GM12864 (cell line): Measurements from ENCODE around the gene POU2F1.

Experiments used
- DNase-seq: peaks from one replicate; pipeline ENCODE4 v3.0.0-alpha.2; 2011; ENCODE audit warnings: low read depth
- H3K4me3 ChIP-seq: 2 replicates; pipeline ENCODE4 v1.5.1; 2011; ENCODE audit warnings: mild to moderate bottlenecking, low read depth, low read length, control low read depth
- TF ChIP-seq, protein P1 (sequence below): IDR thresholded peaks from 2 replicates; pipeline ENCODE4 v1.5.1; 2011; ENCODE audit warnings: low read depth, mild to moderate bottlenecking, moderate library complexity, low read length, control low read depth, inconsistent platforms; ENCODE audit errors: missing control alignments

POU2F1 gene

DNA sequence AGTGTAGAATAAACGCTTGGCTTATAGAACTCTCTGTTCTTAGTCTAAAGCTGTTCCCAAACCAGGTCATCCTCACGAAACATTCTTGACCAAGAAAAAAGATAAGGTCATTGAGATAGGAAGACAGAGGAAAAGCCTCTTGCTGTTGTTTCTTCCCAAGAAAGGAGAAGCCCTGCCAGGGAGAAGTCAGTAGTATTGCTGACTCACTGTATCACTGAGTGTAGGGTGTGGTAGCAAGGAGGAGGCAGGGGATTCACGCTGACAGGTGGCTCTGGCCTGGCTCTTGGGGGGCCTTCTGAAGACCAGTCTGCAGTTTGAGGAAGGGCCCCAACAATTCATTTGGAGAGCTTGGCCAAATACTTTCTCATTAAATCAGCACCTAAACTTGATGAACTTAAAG is 199.8 kb downstream of the POU2F1 start:
- DNase-seq = no peak
- no peak overlapping the region for H3K4me3 ChIP-seq
- TF ChIP-seq, protein P1, sequence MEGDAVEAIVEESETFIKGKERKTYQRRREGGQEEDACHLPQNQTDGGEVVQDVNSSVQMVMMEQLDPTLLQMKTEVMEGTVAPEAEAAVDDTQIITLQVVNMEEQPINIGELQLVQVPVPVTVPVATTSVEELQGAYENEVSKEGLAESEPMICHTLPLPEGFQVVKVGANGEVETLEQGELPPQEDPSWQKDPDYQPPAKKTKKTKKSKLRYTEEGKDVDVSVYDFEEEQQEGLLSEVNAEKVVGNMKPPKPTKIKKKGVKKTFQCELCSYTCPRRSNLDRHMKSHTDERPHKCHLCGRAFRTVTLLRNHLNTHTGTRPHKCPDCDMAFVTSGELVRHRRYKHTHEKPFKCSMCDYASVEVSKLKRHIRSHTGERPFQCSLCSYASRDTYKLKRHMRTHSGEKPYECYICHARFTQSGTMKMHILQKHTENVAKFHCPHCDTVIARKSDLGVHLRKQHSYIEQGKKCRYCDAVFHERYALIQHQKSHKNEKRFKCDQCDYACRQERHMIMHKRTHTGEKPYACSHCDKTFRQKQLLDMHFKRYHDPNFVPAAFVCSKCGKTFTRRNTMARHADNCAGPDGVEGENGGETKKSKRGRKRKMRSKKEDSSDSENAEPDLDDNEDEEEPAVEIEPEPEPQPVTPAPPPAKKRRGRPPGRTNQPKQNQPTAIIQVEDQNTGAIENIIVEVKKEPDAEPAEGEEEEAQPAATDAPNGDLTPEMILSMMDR = no peak

DNA sequence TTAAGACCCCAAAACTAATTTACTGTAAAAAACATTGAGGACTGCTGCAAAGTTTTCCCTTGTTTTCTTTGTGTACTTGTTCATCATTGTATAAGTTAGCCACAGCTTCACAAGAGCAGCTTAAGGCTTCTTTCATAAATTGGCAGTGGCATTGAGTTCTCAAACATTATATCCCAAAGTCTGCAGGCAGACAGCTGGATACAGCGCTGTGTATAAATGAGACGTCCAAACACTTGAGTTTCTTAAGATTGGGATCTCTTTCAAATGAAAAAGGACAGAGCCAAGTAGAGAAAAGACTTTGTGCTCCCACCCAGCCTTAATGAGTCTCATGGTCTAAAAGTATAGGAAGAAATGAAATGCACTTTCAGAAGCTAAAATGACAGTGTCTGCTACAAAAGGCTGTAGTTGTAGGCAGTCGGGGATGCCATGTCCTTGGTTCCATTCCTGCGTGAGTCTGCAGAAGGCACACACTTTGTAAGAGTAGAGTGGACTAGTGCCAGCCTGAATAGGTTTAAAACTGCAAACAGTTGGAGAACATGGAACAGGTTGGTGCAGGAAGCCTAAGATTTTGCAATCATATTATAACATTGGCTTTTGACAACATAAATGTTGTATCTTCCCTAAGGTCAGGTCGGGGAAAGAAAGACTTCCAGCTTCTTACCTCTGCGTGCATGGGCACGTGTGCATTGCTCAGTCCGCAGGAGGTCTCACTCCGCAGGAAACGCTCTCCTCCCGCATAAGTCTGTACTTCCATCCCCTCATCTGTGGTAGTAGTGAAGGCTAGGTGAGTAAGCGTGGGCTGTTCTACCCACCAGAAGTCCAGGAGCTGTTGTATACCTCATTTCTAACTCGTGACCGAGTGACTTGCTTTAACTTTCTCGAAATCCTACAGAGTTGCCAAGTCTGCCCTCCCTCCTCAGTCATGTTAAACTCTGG is 203.3 kb downstream of the POU2F1 start:
- H3K4me3 ChIP-seq = no peak overlapping the region
- no peak for DNase-seq
- TF ChIP-seq, protein P1 = no peak

DNA sequence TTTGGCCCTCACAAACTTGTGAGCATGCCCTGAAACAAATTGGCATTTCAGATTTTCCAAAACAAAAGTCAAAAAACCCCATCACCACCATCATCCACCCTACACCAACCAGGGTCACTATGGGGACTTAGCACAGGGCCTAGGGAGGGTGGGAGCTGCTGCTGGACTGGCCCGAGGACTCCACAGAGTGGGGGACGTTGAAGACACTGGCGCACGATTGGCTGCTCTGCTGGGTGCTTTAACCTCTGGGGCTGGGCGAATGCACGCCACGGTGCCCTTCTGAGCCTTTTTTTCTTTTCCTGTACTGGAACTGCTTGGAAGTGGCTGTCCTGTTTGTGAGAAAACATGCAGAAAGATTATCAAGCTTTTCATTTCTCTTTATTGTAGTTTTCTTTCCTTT is 204.8 kb downstream of the POU2F1 start:
- no peak overlapping the region for H3K4me3 ChIP-seq
- TF ChIP-seq, protein P1 = no peak
- DNase-seq = no peak

DNA sequence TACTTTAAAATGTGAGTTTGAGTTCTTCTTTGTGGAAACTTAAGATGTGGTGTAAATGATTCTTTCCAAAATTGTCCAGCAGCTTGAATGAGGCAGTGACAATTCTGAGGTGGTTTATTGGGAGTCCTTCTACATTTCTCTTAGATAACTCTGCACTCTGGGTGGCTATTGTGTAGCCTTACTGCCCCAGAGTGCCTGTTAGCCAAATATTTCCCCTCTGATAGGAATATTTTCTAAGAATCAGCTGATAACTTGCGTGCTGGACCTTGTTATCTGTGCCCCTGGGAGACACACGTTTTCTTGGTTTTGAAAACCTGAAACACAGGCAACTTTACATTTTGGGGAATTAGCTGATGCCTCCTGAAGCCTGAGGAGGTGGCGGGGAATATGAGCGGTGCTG is 206.0 kb downstream of the POU2F1 start:
- no peak overlapping the region for H3K4me3 ChIP-seq
- TF ChIP-seq, protein P1 = no peak
- DNase-seq = no peak

DNA sequence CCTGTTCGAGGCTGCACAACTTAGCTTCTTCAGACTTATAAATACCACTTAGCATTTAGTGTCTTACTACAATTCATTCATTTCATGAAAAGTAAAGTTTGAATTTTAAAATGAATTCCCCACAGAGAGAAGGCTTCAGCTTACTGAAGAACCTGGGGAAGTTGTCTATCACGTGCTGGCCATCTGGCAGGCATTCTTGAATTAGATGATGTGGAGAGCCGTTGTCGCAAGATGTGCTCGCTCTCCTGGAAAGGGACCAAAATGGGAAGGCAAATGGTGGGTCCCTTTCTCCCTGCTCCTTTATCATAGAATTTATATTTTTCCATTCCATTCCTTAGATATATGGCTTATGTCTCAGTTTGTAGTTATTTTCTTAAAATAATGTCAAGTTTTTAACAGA is 207.2 kb downstream of the POU2F1 start:
- H3K4me3 ChIP-seq = no peak overlapping the region
- TF ChIP-seq, protein P1 = no peak
- no peak for DNase-seq

DNA sequence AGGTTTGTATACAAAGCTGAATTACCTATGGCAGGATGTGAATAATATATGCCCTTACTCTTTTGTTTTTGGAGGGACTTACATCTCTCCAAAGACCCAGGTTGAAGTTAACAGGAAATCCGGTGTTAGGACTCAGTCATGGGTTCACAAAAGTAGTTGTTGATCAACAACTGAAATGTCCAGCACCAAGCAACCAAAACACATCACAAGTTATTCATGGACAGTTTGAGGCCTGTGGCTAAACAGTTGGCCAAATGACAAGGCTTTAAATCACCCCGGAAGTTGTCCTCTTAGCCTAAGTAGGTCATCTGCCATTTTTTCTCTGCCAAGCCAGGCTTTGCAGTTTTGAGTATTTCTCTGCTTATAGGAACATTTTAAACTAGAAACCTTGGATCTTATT is 207.7 kb downstream of the POU2F1 start:
- TF ChIP-seq, protein P1 = no peak
- DNase-seq = no peak
- no peak overlapping the region for H3K4me3 ChIP-seq

DNA sequence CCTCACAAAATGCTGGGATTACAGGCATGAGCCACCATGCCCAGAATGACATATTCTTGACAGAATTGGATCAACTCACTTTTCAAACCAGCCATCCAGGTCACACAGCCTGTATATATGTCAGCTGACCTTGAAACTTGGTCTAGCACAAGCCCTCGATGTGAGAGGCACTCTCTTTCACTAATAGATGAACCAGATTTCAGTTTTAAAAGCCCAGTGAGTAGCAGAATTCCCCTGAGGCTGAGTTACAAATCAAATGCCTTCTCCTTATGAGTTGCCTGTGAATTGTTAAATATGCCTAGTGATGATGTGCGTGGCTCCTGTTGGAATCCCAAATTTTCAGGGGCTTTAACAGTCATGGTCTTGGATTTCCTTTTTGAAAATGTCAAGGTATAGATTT is 208.9 kb downstream of the POU2F1 start:
- TF ChIP-seq, protein P1 = no peak

More for the DNA sequence above, 208.9 kb downstream of the POU2F1 start:
- no peak for DNase-seq
- H3K4me3 ChIP-seq = no peak overlapping the region
